ENCODE results near the gene ZRANB2. TPM values are rescaled to one million over a fixed set of nuclear protein-coding genes. Genes with fewer than 3 reads are reported as not detected.
A peak's percentile ranks its signal among the peaks of the same experiment; 100 is the strongest.

Gene ZRANB2
- total RNA-seq, 1 experiment from 2014 or later, result 67.9 TPM

- Histone ChIP-seq H3K79me2 (ENCODE audit: insufficient read depth, low read length) (no peaks in the 10 kb centered on the region), H4K20me1 (ENCODE audit: insufficient read depth) (no peaks in the 10 kb centered on the region), H3K4me2 (ENCODE audit: low read length) (no peak overlapping the region), H3K4me1 (ENCODE audit: control insufficient read depth in 1 of 2, insufficient read depth in 2 of 2, low read length in 2 of 2) (no peaks in the 10 kb centered on the region), H3K36me3 (ENCODE audit: control insufficient read depth in 1 of 2, insufficient read depth in 2 of 2, low read length in 2 of 2) (peaks cover 10 to 18% of the 10 kb centered on the region in 2 experiments; a peak in 3 of 4 replicates), H3K27ac (ENCODE audit: low read depth, low read length) (no peak overlapping the region), H3K9me3 (ENCODE audit: control insufficient read depth in 1 of 2, insufficient read depth in 1 of 2, low read depth in 1 of 2, low read length in 2 of 2) (no peaks in the 10 kb centered on the region), H3K27me3 (ENCODE audit: insufficient read depth, low read length) (no peaks in the 10 kb centered on the region), H3K4me3 (replicated peaks in 1 of 2; ENCODE audit: low read depth in 1 of 2, low read length in 2 of 2) (no peak overlapping the region), H2AFZ (ENCODE audit: low read depth, low read length, poor library complexity, severe bottlenecking) (no peak overlapping the region), H3K9ac (ENCODE audit: low read length) (no peak overlapping the region), H3K9me2 (ENCODE audit: insufficient read depth) (no peaks in the 10 kb centered on the region)
- ATAC-seq (peak; percentile 23), DNase-seq (ENCODE audit: low read depth, low spot score) (no peak)
- TF ChIP-seq ZBTB33 (IDR thresholded peaks at IDR 0.05; ENCODE audit: extremely low read depth, insufficient replicate concordance, low read length) (no peak), JUND (IDR thresholded peaks at IDR 0.05) (0 out of 2 replicates have a peak, but pooled peaks have one; percentile 5), EZH2 (IDR thresholded peaks at IDR 0.05) (no peak)
- ChIA-PET CTCF (no interaction called here), POLR2A (no interaction called here), RAD21 (ENCODE audit: low non-redundant PET in 1 of 2, low total read pairs in 2 of 2, uncharacterized antibody in 2 of 2, unreplicated experiment in 2 of 2) (no interaction called here)
- intact Hi-C loops (cut with micrococcal nuclease), result loop anchor here (10.0 kb wide), 1 partner anchor 920 kb away; no protein-coding TSS in a partner anchor
- no TSS peak for BruUV-seq (replicated peaks)
Measured at GRCh38 chr1:71054281-71054731, 26.5 kb downstream of the ZRANB2 start.

GRCh38 chr1:71053758-71054157, 27.1 kb downstream of the ZRANB2 start:
- Histone ChIP-seq H3K4me2 (ENCODE audit: low read length) (no peak overlapping the region), H3K79me2 (ENCODE audit: insufficient read depth, low read length) (no peaks in the 10 kb centered on the region), H3K4me3 (replicated peaks in 1 of 2; ENCODE audit: low read depth in 1 of 2, low read length in 2 of 2) (no peak overlapping the region), H3K4me1 (ENCODE audit: control insufficient read depth in 1 of 2, insufficient read depth in 2 of 2, low read length in 2 of 2) (no peaks in the 10 kb centered on the region), H3K27me3 (ENCODE audit: insufficient read depth, low read length) (no peaks in the 10 kb centered on the region), H3K9me2 (ENCODE audit: insufficient read depth) (no peaks in the 10 kb centered on the region), H3K9ac (ENCODE audit: low read length) (no peak overlapping the region), H3K27ac (ENCODE audit: low read depth, low read length) (no peak overlapping the region), H3K9me3 (ENCODE audit: control insufficient read depth in 1 of 2, insufficient read depth in 1 of 2, low read depth in 1 of 2, low read length in 2 of 2) (no peaks in the 10 kb centered on the region), H4K20me1 (ENCODE audit: insufficient read depth) (no peaks in the 10 kb centered on the region), H2AFZ (ENCODE audit: low read depth, low read length, poor library complexity, severe bottlenecking) (no peak overlapping the region), H3K36me3 (ENCODE audit: control insufficient read depth in 1 of 2, insufficient read depth in 2 of 2, low read length in 2 of 2) (peaks cover 10 to 14% of the 10 kb centered on the region in 2 experiments; a peak in 3 of 4 replicates)
- ChIA-PET RAD21 (ENCODE audit: low non-redundant PET in 1 of 2, low total read pairs in 2 of 2, uncharacterized antibody in 2 of 2, unreplicated experiment in 2 of 2) (no interaction called here), POLR2A (no interaction called here), CTCF (no interaction called here)
- intact Hi-C loops (cut with micrococcal nuclease), result loop anchor here (10.0 kb wide), 1 partner anchor 919 kb away; no protein-coding TSS in a partner anchor
- no TSS peak for BruUV-seq (replicated peaks)
- ATAC-seq, result peak; percentile 33; the same call in 1 of the 2 replicates
- DNase-seq (ENCODE audit: low read depth, low spot score), result no peak
- TF ChIP-seq JUND (IDR thresholded peaks at IDR 0.05) (no peak), POLR2AphosphoS5 (IDR thresholded peaks at IDR 0.05; ENCODE audit: low read depth, low read length) (0 out of 2 replicates have a peak, but pooled peaks have one; percentile 14), ZBTB33 (IDR thresholded peaks at IDR 0.05; ENCODE audit: extremely low read depth, insufficient replicate concordance, low read length) (no peak), CTCF (IDR thresholded peaks at IDR 0.05 in 2 of 3, conservative IDR thresholded peaks at IDR 0.05 in 1 of 3; ENCODE audit: borderline replicate concordance in 1 of 3, insufficient read depth in 1 of 3, low read depth in 2 of 3, low read length in 2 of 3) (no peak), EGR1 (IDR thresholded peaks at IDR 0.05; ENCODE audit: low read depth) (no peak), SRF (IDR thresholded peaks at IDR 0.05; ENCODE audit: low read depth) (no peak), POLR2A (IDR thresholded peaks at IDR 0.05; ENCODE audit: borderline replicate concordance, extremely low read depth, insufficient read depth, insufficient read length) (no peak)
